ENCODE data around the gene KDM4D. TPM values are rescaled to one million over a fixed set of nuclear protein-coding genes. Genes with fewer than 3 reads are reported as not detected.

The KDM4D gene
- total and polyA plus RNA-seq, 9 of the 15 experiments (the other 6 are each of a cell fraction or from before 2014, with no cell fraction given): 0.34 to 1.1 (median 0.50) TPM

GRCh38 chr11:94973099-94973968, at the start of gene KDM4D, which contains the start of gene CWC15 (continued):
- TF ChIP-seq CUX1 (CRISPR knock-in tag; IDR thresholded peaks at IDR 0.05) (no peak), AFF1 (IDR thresholded peaks at IDR 0.05; ENCODE audit: low read depth in 1 of 2, partially characterized antibody in 2 of 2) (peak in 1 of 2 experiments; percentile 83), BHLHE40 (IDR thresholded peaks at IDR 0.05; ENCODE audit: low read length) (no peak), ZKSCAN8 (CRISPR knock-in tag; IDR thresholded peaks at IDR 0.05) (no peak), NELFE (IDR thresholded peaks at IDR 0.05; ENCODE audit: insufficient read depth, insufficient read length) (no peak), PREB (CRISPR knock-in tag; IDR thresholded peaks at IDR 0.05) (no peak), MYC (IDR thresholded peaks at IDR 0.05; ENCODE audit: low read depth, low read length) (no peak), MYC (CRISPR knock-in tag; IDR thresholded peaks at IDR 0.05; ENCODE audit: borderline replicate concordance, low read depth) (no peak), ZBTB7A (IDR thresholded peaks at IDR 0.05; ENCODE audit: borderline replicate concordance, control insufficient read depth, low read depth, low read length) (peak; percentile 79), BRD9 (IDR thresholded peaks at IDR 0.05; ENCODE audit: low read depth, partially characterized antibody) (no peak), ZNF253 (CRISPR knock-in tag; conservative IDR thresholded peaks at IDR 0.05) (no peak), KDM2B (CRISPR knock-in tag; IDR thresholded peaks at IDR 0.05) (no peak), ZEB2 (IDR thresholded peaks at IDR 0.05) (no peak), NCOR1 (IDR thresholded peaks at IDR 0.05) (no peak), ZNF121 (CRISPR knock-in tag; conservative IDR thresholded peaks at IDR 0.05) (no peak), CHD2 (IDR thresholded peaks at IDR 0.05; ENCODE audit: low read depth, low read length) (peak; percentile 59; the same call in 1 of the 2 replicates)

Measured in K562 (cell line).